Measurements from ENCODE around the gene MRLN.

- TF ChIP-seq KDM1A (IDR thresholded peaks at IDR 0.05; ENCODE audit: borderline replicate concordance) (no peak), CTCF (IDR thresholded peaks at IDR 0.05 in 2 of 3, conservative IDR thresholded peaks at IDR 0.05 in 1 of 3; ENCODE audit: control insufficient read depth in 2 of 3, extremely low read depth in 1 of 3, insufficient read depth in 1 of 3, low read depth in 3 of 3, low read length in 3 of 3) (no peak), SREBF2 (IDR thresholded peaks at IDR 0.05; ENCODE audit: low read length) (no peak)
Observed at GRCh38 chr10:59748834-59749233, 4.4 kb downstream of the MRLN start.

All from GM12878 (cell line).